Mononuclear cell (primary cell): Measurements from ENCODE around the gene RNF212. TPM values are rescaled to one million over a fixed set of nuclear protein-coding genes. Genes with fewer than 3 reads are reported as not detected.

Experiments
- H3K27me3 ChIP-seq: 2 replicates; pipeline ENCODE4 v1.6.0; 2011; ENCODE audit warnings: low read length, control low read depth; ENCODE audit not compliant: insufficient read depth
- H3K4me1 ChIP-seq: 2 replicates; pipeline ENCODE4 v1.5.1; 2011; ENCODE audit warnings: mild to moderate bottlenecking, low read length, control low read depth; ENCODE audit not compliant: insufficient read depth
- H3K4me3 ChIP-seq: 2 replicates; pipeline ENCODE4 v1.5.1; 2011; ENCODE audit warnings: mild to moderate bottlenecking, low read length, moderate library complexity
- H3K9me3 ChIP-seq: 2 replicates; pipeline ENCODE4 v1.5.1; 2011; ENCODE audit warnings: low read depth, mild to moderate bottlenecking, control low read depth, low read length
- total RNA-seq: library from RNA; depleted of rRNA; stranded (reverse); fragments of >200 nt; gene quantifications from one replicate; pipeline ENCODE4 v1.2.3, GENCODE V29; 2012

Gene RNF212
- total RNA-seq, 1 donor, result 3.1 TPM

- no peaks in the 10 kb centered on the region for H3K27me3 ChIP-seq
- no peak overlapping the region for H3K4me3 ChIP-seq
- no peaks in the 10 kb centered on the region for H3K4me1 ChIP-seq
- no peaks in the 10 kb centered on the region for H3K9me3 ChIP-seq
Measured at GRCh38 chr4:1099684-1100335, 13.6 kb downstream of the RNF212 start.

DNA sequence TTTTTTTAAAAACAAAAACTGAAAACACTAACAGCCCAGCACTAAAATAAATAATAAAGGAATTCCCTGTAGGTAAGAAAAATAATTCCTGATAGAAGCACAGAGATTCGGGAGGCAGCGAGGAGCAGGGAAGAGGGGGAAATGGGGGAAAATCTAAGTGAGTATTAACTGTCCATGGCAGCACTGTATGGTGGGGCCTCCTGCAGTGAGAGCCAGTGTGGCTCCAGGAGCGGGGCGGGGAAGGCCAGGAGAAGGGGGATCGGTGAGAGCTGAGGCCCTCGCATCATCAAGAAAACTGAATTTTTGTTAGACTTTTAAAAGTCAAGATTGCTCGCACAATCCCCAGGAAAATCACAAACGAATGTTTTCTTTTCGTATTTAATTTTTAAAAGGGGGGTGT, 14.1 kb downstream of the RNF212 start:
- H3K9me3 ChIP-seq, result no peaks in the 10 kb centered on the region
- H3K4me3 ChIP-seq, result no peak overlapping the region
- H3K4me1 ChIP-seq, result no peaks in the 10 kb centered on the region
- no peaks in the 10 kb centered on the region for H3K27me3 ChIP-seq

GRCh38 chr4:1098311-1098925, 14.9 kb downstream of the RNF212 start:
- Histone ChIP-seq H3K4me3 (no peak overlapping the region), H3K4me1 (no peaks in the 10 kb centered on the region), H3K9me3 (no peaks in the 10 kb centered on the region), H3K27me3 (no peaks in the 10 kb centered on the region)

DNA sequence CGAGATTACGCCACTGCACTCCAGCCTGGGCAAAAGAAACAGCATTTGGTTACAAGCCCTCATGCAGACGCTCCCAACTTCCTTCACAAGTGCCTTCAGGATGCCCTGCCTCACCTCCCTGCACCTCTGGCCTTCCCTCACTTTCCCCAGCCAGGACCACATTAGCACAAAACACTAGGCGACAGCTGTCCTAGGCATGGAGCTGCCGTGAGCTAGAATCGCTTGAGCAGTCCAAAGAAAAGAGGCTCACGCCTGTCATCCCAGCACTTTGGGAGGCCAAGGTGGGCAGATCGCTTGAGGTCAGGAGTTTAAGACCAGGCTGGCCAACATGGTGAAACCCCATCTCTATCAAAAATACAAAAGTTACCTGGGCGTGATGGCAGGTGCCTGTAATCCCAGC, 15.8 kb downstream of the RNF212 start:
- Histone ChIP-seq H3K9me3 (no peaks in the 10 kb centered on the region), H3K4me1 (no peaks in the 10 kb centered on the region), H3K4me3 (no peak overlapping the region), H3K27me3 (no peaks in the 10 kb centered on the region)

DNA sequence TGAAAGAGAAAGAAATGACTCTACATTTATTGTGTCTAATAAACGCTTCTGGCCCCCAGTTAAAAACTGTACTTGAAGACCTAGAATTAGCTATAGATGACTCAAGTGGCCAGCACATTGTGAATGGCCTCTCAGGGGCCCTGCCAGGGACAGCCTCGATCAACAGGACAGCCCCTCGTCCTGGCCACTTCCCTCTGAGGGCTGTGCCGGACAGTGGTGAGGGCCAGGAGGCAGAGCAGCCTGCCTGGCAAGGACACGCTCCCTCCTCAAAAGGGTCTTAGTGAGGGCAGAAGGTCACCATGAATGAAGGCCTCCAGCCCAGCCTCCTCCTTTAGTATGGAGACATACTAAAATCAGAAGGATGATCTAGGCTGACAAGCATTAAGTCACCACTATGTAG, 16.5 kb downstream of the RNF212 start:
- no peak overlapping the region for H3K4me3 ChIP-seq
- no peaks in the 10 kb centered on the region for H3K4me1 ChIP-seq
- no peaks in the 10 kb centered on the region for H3K9me3 ChIP-seq
- H3K27me3 ChIP-seq, result no peaks in the 10 kb centered on the region

DNA sequence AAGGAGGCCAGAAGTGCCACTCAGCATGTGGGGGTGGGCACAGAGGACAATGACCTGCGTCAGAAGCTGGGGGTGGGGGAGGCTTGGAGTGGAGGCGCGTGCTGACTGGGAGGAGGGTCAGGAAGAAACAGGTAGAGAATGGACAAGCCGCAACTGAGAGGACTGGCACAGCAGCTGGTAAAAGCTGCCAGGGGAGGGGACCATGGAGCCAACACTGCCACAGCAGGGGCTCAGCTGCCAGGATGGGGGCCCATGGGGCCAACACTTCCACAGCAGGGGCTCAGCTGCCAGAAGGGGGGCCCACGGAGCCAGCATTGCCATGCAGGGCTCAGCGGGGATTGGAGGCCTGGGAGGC, 19.1 kb downstream of the RNF212 start:
- H3K4me3 ChIP-seq, result no peak overlapping the region
- H3K9me3 ChIP-seq, result no peaks in the 10 kb centered on the region
- H3K27me3 ChIP-seq, result no peaks in the 10 kb centered on the region
- no peaks in the 10 kb centered on the region for H3K4me1 ChIP-seq

DNA sequence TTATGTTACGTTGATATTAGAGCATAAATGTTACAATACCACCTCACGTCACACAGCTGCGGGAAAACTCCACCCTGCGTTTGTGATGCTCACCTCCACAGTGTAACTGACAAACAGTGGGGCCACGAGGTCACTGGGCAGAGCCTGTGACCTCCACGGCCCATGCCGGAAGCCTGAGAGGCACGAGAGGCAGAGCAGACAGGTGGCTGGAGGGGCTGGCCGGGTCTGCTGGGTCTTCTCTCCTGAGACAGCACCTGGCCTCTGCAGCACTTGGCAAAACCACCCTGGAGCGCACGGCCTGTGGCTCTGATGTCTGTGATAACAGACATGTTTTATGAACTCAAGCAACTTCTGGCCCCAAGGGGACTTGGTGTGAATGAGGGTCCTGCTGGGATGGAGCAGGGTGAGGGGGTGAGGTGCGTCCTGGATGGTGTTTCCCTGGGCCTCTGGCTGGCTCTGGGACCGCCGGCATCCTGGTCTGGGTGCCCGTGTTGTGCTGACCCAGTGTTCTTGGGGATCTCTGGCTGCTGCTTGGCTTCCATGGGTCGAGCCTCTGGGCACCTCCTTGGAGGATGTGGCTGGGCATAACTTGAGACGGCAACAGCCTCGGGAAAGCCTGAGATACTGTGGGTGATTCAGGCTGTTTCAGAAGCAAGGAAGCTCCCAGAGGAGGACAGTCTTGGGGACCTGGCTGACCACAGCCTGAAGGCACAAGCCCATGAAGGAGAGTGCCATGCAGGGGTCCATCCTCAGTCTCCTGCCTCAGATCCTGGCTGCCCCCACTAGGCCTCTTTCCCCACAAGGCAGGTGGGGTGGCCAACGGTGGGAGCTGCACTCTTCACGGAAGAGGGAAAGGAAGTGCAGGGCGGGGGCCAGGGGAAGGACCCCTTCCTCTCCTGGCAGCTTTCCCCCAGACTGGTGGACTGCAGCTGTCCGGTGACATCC, 19.7 kb downstream of the RNF212 start:
- Histone ChIP-seq H3K27me3 (no peaks in the 10 kb centered on the region), H3K4me1 (no peaks in the 10 kb centered on the region), H3K9me3 (no peaks in the 10 kb centered on the region), H3K4me3 (no peak overlapping the region)

GRCh38 chr4:1092983-1093361, 20.4 kb downstream of the RNF212 start:
- Histone ChIP-seq H3K9me3 (no peaks in the 10 kb centered on the region), H3K27me3 (no peaks in the 10 kb centered on the region), H3K4me3 (no peak overlapping the region), H3K4me1 (no peaks in the 10 kb centered on the region)

DNA sequence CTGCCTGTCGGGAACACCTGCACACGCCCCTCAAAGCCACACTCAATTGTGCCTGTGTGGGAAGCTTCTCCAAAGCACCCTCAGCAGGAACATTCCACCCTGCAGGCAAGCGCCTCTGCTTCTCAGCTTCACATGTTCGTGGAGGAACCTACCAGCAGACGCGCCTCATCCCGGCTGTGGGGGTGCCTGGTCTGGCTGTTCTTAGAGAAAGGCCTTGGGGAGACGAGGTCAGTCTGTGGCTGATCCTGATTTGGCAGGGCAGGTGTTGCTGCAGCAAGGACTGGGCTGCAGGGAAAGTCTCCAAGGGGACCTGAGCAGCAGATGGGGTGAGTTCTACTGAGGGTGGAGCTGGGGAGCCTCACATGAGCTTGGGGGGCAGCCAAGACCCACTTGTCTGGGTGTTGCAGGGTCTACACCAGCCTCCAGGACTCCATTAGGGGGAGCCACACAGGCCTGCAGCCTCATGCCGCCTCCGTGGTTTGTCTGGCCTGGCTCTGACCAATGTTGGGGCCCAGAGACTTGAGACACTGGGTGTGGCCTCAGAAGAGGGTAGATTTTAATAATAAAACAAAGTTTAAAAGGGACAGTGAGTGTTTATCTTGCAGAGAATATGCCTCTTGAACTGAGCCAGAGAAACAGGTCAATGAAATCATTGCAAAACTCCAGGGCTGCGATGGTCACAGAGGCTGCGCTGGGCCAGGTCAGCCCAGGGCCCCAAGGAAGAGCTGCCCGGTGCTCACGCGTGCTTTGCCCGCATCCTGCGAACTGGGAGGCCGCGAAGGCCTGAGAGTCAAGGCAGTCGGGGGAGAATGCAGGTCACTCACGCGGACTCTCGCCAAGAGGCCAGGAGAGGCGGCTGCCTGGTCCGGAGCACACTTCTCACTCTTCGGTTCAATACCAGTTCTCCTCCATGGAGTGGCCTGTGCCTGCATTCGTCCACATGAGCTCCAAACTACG, 21.1 kb downstream of the RNF212 start:
- H3K9me3 ChIP-seq, result no peaks in the 10 kb centered on the region
- H3K4me1 ChIP-seq, result no peaks in the 10 kb centered on the region
- no peak overlapping the region for H3K4me3 ChIP-seq
- no peaks in the 10 kb centered on the region for H3K27me3 ChIP-seq

GRCh38 chr4:1091561-1091995, 21.8 kb downstream of the RNF212 start:
- Histone ChIP-seq H3K9me3 (no peaks in the 10 kb centered on the region), H3K27me3 (no peaks in the 10 kb centered on the region), H3K4me1 (no peaks in the 10 kb centered on the region), H3K4me3 (no peak overlapping the region)

- Histone ChIP-seq H3K4me1 (no peaks in the 10 kb centered on the region), H3K27me3 (no peaks in the 10 kb centered on the region), H3K4me3 (no peak overlapping the region), H3K9me3 (no peaks in the 10 kb centered on the region)
Measured at GRCh38 chr4:1090465-1091440, 22.6 kb downstream of the RNF212 start.

DNA sequence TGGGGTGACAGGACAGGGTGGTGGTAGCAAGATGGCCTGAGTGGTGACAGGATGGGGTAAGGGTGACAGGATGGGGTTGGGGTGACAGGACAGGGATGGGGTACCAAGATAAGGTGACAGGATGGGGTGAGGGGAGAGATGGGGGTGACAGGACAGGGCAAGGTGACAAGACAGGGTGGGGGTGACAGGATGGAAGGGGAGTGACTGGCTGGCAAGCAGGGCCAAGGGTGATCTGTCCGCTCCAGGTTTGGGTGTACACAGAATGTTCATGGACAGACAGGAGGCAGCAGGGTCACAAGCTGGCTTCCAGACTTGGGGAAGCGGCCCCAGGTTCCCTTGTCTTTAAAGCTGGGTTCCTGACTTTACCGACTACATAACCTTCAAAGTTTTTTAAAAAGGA, 23.3 kb downstream of the RNF212 start:
- H3K4me1 ChIP-seq, result no peaks in the 10 kb centered on the region
- no peaks in the 10 kb centered on the region for H3K9me3 ChIP-seq
- H3K27me3 ChIP-seq, result no peaks in the 10 kb centered on the region
- H3K4me3 ChIP-seq, result no peak overlapping the region

DNA sequence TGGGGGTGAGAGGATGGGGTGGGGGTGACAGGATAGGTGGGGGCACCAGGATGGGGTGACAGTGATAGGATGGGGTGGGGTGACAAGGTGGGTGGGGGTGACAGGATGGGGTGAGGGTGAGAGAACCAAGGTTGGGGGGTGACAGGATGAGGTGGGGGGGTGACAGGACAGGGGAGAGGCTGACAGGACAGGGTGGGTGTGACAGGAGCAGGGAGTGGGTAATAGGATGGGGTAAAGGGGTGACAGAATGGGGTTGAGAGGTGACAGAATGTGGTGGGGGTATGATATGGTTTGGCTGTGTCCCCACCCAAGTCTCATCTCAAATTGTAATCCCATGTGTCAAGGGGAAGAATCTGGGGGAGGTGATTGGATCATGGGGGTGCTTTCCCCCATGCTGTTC, 26.0 kb downstream of the RNF212 start:
- Histone ChIP-seq H3K4me3 (no peak overlapping the region), H3K9me3 (no peaks in the 10 kb centered on the region), H3K27me3 (no peaks in the 10 kb centered on the region), H3K4me1 (peaks cover 5% of the 10 kb centered on the region)

DNA sequence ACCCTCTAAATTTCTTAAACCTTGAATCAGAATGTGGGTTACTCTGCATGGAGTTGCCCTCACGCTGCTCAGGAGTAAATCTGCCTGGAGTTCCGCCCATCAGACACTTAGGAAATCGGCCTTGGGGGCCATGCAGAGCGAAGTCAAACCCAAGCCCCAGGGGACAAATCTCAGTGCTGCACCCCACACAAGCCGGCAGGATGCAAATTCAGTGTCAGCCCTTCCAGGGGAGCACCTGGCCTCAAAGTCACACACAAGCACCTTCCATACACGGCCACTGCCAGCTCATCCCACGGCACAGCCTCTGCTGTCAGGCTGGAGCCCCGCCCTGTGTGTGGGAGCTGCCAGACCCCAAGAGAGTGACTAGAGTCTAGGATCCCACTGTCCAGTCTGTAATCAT, 27.4 kb downstream of the RNF212 start:
- Histone ChIP-seq H3K9me3 (no peaks in the 10 kb centered on the region), H3K4me1 (peaks cover 19% of the 10 kb centered on the region), H3K27me3 (no peaks in the 10 kb centered on the region), H3K4me3 (no peak overlapping the region)
